T1000 (cell line): ENCODE data around the gene SPECC1.
"Not testable (repeated sequence)": the region's sequence is repeated elsewhere in the genome, so short reads cannot be mapped to it uniquely, and the experiment has no call there.

ENCODE experiments used
- DNase-seq: peaks from one replicate; lab custom pipeline; 2025; ENCODE audit warnings: mixed read lengths; lab: John Stamatoyannopoulos, UW

SPECC1 gene

GRCh38 chr17:20092973-20093626 lies 83.9 kb downstream of the SPECC1 start:
- no peak for DNase-seq

DNA sequence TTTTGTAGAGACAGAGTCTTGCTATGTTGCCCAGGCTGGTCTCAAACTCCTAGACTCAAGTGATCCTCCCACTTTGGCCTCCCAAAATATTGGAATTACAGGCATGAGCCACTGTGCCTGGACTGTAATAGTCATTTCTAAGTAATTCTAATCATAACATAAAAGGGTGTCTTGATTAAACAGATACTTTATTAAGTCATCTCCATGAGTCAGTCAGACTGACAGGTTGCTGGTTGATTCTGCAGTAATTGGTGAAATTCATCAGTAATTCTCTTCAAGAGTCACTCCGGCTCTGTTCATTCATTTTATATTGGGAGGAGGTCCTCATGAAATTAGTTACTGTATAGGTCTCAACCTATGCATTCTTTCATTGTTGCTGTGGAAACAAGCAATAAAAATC lies 85.6 kb downstream of the SPECC1 start:
- DNase-seq: no peak

- DNase-seq: no peak
These were observed 86.3 kb downstream of the SPECC1 start for GRCh38 chr17:20095336-20096080.

DNA sequence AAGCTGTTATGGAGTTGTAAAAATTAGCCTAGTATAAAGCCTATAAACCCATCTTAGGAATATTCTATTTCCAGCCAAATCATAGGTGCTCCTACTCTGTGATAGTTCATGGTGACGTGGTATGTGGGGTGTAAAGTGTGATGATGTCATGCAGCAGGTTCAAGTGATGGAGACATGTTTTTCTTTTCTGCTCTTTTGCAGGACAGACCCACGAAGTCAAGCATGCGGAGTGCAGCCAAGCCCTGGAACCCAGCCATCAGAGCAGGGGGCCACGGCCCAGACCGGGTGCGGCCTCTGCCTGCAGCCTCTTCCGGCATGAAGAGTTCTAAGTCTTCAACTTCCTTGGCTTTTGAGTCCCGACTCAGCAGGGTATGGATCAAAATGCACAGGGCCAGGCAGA lies 87.3 kb downstream of the SPECC1 start:
- no peak for DNase-seq

DNA sequence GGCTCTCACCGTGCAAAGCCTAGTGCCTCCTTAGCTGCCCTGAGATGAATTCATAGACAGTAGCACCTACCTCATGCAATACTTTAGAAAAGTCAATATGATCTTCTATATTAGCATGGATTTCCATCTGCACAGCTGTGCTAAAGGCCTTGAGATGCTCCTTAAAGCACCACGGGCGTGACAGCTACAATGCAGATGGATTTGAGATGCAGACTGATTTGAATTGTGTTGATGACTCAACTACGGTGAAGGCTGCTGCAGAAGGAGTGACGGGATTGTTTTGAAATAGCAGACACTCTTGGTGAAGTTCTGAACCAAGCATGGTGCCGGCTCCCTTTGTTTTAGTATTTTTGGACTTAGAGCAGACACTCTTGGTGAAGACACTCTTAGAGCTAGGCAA lies 88.2 kb downstream of the SPECC1 start:
- no peak for DNase-seq

DNA sequence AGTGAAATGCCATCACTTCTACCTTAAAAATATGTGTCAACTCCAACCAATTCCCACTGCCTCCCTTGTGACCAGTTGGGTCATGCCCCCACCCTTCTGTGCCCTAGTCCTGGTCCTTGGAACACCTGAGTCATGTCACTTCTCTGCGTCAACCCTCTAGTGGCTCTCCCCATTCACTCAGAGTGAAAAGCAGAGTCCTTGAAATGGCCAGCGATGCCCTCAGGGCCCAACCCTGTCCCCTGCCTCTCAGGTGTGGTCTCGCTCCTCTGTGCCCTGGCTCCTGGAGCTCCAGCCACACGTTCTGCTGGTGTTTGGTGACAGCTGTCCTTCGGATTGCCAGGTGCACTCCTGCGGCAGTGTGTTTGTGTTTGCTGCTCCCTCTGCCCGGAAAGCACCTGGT lies 89.2 kb downstream of the SPECC1 start:
- DNase-seq: no peak

DNA sequence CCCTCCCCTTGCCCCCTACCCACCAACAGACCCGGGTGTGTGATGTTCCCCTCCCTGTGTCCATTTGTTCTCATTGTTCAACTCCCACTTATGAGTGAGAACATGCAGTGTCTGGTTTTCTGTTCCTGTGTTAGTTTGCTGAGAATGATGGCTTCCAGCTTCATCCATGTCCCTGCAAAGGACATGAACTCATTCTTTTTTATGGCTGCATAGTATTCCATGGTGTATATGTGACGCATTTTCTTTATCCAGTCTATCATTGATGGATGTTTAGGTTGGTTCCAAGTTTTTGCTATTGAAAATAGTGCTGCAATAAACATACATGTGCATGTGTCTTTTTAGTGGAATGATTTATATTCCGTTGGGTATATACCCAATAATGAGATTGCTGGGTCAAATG lies 91.6 kb downstream of the SPECC1 start:
- DNase-seq: not testable (repeated sequence)

DNA sequence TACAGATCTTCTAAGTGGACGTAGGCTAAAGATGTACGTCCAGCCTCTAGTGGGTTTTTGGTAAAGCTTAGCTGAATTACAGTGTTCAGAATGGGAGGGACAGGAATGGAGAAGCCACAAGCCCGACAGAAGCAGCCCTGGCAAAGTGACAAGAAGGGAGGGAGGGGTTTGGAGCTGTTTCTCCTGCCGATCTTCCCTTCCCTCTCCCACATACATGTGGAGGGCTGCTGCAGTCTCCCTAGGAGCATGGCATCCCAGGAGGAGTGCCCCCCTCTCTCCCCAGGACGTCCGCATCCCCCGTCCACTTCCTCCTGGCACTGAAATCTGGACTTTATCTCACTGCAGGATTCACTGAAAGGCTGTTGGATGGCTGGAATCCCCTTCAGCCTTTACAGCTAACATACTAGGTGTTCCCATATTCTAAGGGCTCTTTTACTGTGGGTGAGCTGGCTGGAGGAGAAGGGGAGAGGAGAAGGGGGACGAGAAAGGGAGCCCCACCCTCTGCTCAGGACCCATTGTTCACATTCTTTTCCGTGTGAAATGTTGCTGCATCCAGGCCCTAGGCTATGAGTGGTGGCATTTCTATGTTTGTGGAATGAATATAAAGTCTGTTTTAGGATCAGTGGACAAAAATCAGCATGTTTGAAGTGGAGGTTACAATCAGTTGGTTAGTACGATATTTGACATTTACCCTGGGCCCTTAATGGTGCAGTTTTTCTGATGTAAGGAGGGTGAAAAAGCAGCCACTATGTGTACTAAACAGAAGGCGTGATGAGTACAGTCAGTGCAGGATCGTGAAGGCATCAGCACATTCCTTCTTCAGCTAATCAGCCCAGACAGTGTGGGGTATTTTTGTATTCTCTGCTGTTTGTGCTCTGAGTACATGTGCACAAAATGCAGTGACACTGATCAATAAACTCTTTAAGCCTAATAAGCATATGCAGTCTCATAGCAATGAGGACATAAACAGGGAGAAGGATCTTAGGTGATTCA lies 94.6 kb downstream of the SPECC1 start:
- no peak for DNase-seq

- DNase-seq: no peak
These were observed 96.6 kb downstream of the SPECC1 start for GRCh38 chr17:20105539-20106280.

- DNase-seq: not testable (repeated sequence)
These were observed 97.3 kb downstream of the SPECC1 start for GRCh38 chr17:20106446-20106845.

- DNase-seq: no peak
These were observed 99.9 kb downstream of the SPECC1 start for GRCh38 chr17:20109076-20109475.

DNA sequence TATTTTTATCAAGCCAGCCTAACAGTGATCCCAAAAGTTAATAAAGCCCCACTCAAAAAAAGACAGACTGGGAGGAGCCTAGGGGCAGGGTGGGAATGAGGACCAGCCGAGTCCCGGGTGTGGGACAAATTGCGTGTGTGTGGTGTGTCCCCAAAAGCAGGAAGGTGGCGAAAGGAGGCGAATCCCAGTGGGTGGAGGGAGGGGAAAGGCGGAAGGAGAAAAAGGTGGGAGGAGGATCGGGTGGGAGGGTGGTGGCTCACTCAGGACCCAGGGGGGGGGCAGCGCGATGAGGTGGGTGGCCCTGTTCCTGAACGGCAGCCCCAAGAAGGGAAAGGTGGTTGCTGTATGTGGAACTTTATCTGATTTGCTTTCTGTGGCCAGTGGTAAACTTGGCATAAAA lies 102.4 kb downstream of the SPECC1 start:
- DNase-seq: no peak

DNA sequence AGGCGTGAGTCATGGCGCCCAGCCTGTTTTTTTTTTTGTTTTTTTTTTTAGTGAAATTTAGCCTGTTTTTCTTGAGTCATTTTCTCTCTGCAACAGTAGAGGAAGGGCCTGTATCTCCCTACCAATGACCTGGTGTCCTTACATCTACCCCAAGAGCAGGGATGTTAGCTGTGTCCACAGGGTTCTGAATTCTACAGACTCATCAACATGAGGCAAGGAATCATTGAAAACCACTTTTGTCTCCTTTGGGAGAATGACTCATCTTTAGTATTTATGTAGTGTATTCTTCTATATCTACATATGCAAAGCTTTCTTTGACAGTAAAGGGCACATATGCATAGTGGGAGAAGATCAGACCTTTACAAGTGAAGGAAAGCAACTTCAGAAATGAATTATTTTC lies 105.3 kb downstream of the SPECC1 start:
- DNase-seq: no peak

GRCh38 chr17:20116683-20117309 lies 107.6 kb downstream of the SPECC1 start:
- DNase-seq: peak; percentile 4

DNA sequence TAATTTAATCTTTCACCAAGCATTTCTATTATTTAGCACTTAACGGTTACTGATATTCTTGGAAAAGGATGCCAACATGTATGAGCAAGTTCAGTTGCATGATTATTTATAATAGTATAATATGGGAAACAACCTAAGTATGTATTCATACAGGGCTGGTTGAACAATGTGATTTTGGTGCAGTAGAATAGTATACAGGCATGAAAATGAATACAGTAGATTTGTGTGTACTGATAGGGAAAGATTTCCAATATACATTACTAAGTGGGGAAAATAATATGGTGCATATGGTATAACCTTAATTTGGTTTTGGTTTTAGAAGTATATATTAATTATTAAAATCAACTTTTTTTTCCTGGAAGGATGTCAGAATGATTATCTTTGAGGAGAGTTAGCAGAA lies 109.1 kb downstream of the SPECC1 start:
- no peak for DNase-seq

GRCh38 chr17:20120836-20121235 lies 111.7 kb downstream of the SPECC1 start:
- DNase-seq: no peak

DNA sequence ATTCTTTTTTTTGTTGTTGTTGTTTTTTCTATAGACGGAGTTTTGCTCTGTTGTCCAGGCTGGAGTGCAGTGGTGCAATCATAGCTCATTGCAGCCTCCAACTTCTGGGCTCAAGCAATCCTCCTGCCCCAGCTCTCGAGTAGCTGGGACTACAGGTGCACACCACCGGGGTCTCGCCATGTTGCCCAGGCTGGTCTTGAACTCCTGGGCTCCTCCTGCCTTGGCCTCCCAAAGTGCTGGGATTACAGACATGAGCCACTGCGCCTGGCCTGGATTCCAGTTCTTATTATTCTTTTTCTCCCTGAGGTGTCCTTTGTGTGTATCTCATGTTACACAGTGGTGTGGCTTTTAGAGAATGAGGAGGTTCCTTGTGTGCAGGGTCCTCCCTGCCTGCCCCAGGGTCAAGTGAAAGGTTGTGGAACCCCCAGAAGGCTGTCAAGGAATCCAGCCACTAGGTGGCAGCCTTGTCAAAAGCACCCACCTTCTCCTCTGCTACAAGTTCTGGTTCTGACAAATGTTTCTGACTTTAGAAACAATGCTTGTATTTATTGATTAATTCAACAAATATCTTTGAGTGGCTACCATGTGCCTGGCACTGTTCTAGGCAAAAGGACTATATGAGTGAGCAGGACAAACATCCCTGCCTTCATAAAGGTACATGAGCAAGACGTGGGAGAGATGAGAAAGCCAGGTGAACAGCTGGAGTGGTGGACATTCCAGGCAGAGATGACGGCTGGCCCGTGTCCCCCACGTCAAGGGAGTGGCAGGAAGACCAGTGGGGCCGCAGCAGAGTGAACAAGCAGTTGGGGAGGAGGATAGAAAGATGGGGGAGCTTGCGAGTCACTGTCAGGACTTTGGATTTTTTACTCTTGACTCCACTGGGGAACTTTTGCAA lies 112.4 kb downstream of the SPECC1 start:
- peak; percentile 11 for DNase-seq

DNA sequence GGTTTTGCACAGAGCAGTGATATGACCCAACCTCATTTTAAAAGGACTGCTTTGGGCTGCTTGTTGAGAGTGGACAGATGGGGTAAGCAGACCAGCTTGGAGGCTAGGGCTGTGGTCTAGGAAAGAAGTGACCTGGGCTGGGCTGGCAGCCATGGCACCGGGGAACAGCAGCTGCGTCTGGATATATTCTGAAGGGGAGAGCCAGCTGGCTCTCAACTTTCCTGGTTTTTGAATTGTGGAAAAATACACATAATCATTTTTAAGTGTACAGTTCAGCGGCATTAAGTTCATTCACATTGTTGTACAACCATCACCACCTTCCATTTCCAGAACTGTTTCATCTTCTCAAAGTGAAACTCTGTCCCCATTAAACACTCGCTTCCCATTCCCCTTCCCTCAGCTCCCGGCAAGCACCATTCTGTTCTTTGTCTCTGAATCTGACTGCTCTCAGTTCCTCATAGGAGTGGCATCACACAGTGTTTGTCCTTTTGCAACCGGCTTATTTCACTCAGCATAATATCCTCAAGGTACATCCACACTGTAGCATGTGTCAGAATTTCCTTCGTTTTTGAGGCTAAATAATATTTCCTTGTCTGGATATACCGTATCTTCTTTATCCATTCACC lies 113.2 kb downstream of the SPECC1 start:
- no peak for DNase-seq

DNA sequence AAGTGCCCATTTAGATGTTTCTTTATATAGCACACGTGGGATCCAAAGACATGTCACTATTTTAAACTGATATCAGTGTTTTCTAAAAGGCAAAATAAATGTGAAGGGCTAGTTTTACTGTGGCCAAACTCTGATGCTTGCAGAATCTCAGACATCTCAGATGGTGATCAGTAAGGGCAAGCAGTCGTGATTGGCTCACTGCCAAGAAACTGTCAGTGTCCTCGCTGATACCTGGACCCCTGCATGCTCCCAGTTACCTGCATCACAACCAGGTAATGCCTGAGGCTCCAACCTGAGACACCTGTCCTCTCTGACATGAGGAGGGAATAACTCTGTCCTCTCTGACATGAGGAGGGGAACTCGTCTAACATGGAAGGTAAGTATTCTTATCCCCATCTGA lies 114.0 kb downstream of the SPECC1 start:
- no peak for DNase-seq

DNA sequence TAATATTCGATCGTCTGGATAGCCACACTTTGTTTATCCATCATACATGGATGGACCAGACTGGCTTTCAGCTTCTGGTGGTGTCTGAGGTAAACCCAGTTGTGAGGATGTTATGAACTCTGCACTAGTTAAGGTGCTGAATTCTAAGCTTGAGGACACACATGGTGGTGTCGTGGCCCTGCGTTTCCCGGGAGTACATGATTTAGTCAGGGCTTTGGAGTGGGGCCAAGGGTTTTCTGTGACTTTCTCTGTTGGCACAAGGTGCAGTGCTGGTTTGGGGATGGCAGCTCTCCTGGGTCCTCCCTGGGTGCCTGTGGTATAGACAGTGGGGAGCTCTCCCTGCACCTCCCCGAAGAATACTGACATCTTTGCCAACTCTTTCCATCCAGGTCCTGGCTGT lies 116.6 kb downstream of the SPECC1 start:
- no peak for DNase-seq
